ENCODE data around the gene DYNC1H1.
"Not testable (repeated sequence)": the region's sequence is repeated elsewhere in the genome, so short reads cannot be mapped to it uniquely, and the experiment has no call there.

The DYNC1H1 gene

GRCh38 chr14:101968186-101968585 lies 3.8 kb downstream of the DYNC1H1 start:
- no peaks in the 10 kb centered on the region for H3K27me3 Mint-ChIP-seq
- peaks cover 65% of the 10 kb centered on the region for H3K4me1 Mint-ChIP-seq
- no peak overlapping the region for H3K27ac Mint-ChIP-seq
- ATAC-seq: no peak
- no peak for DNase-seq
- H3K4me3 Mint-ChIP-seq: no peak overlapping the region
- no peaks in the 10 kb centered on the region for H3K9me3 Mint-ChIP-seq

GRCh38 chr14:101969481-101969880 lies 5.1 kb downstream of the DYNC1H1 start:
- ATAC-seq (no peak), DNase-seq (no peak)
- H3K4me1 Mint-ChIP-seq: peaks cover 63% of the 10 kb centered on the region
- H3K9me3 Mint-ChIP-seq: no peaks in the 10 kb centered on the region
- H3K4me3 Mint-ChIP-seq: no peak overlapping the region
- H3K27me3 Mint-ChIP-seq: no peaks in the 10 kb centered on the region
- H3K27ac Mint-ChIP-seq: peak overlapping the region; percentile 15 to 27

- Mint-ChIP-seq H3K4me3 (no peak overlapping the region), H3K27me3 (no peaks in the 10 kb centered on the region), H3K4me1 (peaks cover 67% of the 10 kb centered on the region), H3K9me3 (no peaks in the 10 kb centered on the region), H3K27ac (no peak overlapping the region)
- ATAC-seq: no peak
- no peak for DNase-seq
Observed at GRCh38 chr14:101970830-101971400, 6.5 kb downstream of the DYNC1H1 start.

GRCh38 chr14:101971458-101971857 lies 7.1 kb downstream of the DYNC1H1 start:
- not testable (repeated sequence) for DNase-seq, ATAC-seq, H3K27ac Mint-ChIP-seq, H3K4me3 Mint-ChIP-seq, H3K27me3 Mint-ChIP-seq, H3K9me3 Mint-ChIP-seq
- peaks cover 65% of the 10 kb centered on the region for H3K4me1 Mint-ChIP-seq

- no peak for DNase-seq
- H3K4me1 Mint-ChIP-seq: peaks cover 57% of the 10 kb centered on the region
- no peak overlapping the region for H3K4me3 Mint-ChIP-seq
Observed at GRCh38 chr14:101972126-101972866, 7.9 kb downstream of the DYNC1H1 start.

GRCh38 chr14:101973356-101973755 lies 9.0 kb downstream of the DYNC1H1 start:
- no peak for ATAC-seq
- Mint-ChIP-seq H3K27me3 (no peaks in the 10 kb centered on the region), H3K4me3 (no peak overlapping the region), H3K9me3 (no peaks in the 10 kb centered on the region), H3K4me1 (peaks cover 46% of the 10 kb centered on the region), H3K27ac (peak overlapping the region in 1 of 2 donors; percentile 46)
- no peak for DNase-seq

More at GRCh38 chr14:101972126-101972866, 7.9 kb downstream of the DYNC1H1 start:
- Mint-ChIP-seq H3K27ac (no peak overlapping the region), H3K9me3 (no peaks in the 10 kb centered on the region), H3K27me3 (no peaks in the 10 kb centered on the region)
- ATAC-seq: no peak

GRCh38 chr14:101975231-101975630 lies 10.9 kb downstream of the DYNC1H1 start:
- H3K4me3 Mint-ChIP-seq: no peak overlapping the region
- no peak for ATAC-seq
- no peak overlapping the region for H3K27ac Mint-ChIP-seq
- peaks cover 36% of the 10 kb centered on the region for H3K4me1 Mint-ChIP-seq
- no peaks in the 10 kb centered on the region for H3K27me3 Mint-ChIP-seq
- no peaks in the 10 kb centered on the region for H3K9me3 Mint-ChIP-seq
- no peak for DNase-seq

GRCh38 chr14:101977311-101978071 lies 13.1 kb downstream of the DYNC1H1 start:
- no peaks in the 10 kb centered on the region for H3K27me3 Mint-ChIP-seq
- no peak overlapping the region for H3K27ac Mint-ChIP-seq

GRCh38 chr14:101979666-101980065 lies 15.3 kb downstream of the DYNC1H1 start:
- Mint-ChIP-seq H3K4me1 (peaks cover 11% of the 10 kb centered on the region), H3K27me3 (no peaks in the 10 kb centered on the region), H3K9me3 (no peaks in the 10 kb centered on the region), H3K4me3 (no peak overlapping the region), H3K27ac (no peak overlapping the region)
- DNase-seq: no peak
- no peak for ATAC-seq

More at GRCh38 chr14:101977311-101978071, 13.1 kb downstream of the DYNC1H1 start:
- DNase-seq: no peak
- no peaks in the 10 kb centered on the region for H3K9me3 Mint-ChIP-seq
- peaks cover 23% of the 10 kb centered on the region for H3K4me1 Mint-ChIP-seq
- H3K4me3 Mint-ChIP-seq: no peak overlapping the region
- ATAC-seq: no peak

GRCh38 chr14:101980251-101980650 lies 15.9 kb downstream of the DYNC1H1 start:
- no peak overlapping the region for H3K4me3 Mint-ChIP-seq
- peak overlapping the region in 1 of 2 donors; percentile 23 for H3K27ac Mint-ChIP-seq

GRCh38 chr14:101980700-101981099 lies 16.3 kb downstream of the DYNC1H1 start:
- ATAC-seq (no peak), DNase-seq (no peak)
- no peaks in the 10 kb centered on the region for H3K9me3 Mint-ChIP-seq
- no peaks in the 10 kb centered on the region for H3K27me3 Mint-ChIP-seq
- no peak overlapping the region for H3K4me3 Mint-ChIP-seq
- peaks cover 4% of the 10 kb centered on the region for H3K4me1 Mint-ChIP-seq
- no peak overlapping the region for H3K27ac Mint-ChIP-seq

More at GRCh38 chr14:101980251-101980650, 15.9 kb downstream of the DYNC1H1 start:
- Mint-ChIP-seq H3K4me1 (peaks cover 5% of the 10 kb centered on the region), H3K9me3 (no peaks in the 10 kb centered on the region), H3K27me3 (no peaks in the 10 kb centered on the region)
- ATAC-seq (no peak), DNase-seq (no peak)

- Mint-ChIP-seq H3K9me3 (no peaks in the 10 kb centered on the region), H3K4me1 (peaks cover 4% of the 10 kb centered on the region), H3K4me3 (no peak overlapping the region), H3K27ac (no peak overlapping the region), H3K27me3 (no peaks in the 10 kb centered on the region)
- ATAC-seq (no peak), DNase-seq (no peak)
Observed at GRCh38 chr14:101982621-101983020, 18.2 kb downstream of the DYNC1H1 start.

GRCh38 chr14:101984831-101985230 lies 20.5 kb downstream of the DYNC1H1 start:
- H3K4me1 Mint-ChIP-seq, H3K27ac Mint-ChIP-seq, H3K27me3 Mint-ChIP-seq, DNase-seq, H3K4me3 Mint-ChIP-seq, ATAC-seq, H3K9me3 Mint-ChIP-seq: not testable (repeated sequence)

- ATAC-seq (no peak), DNase-seq (no peak)
- Mint-ChIP-seq H3K9me3 (no peaks in the 10 kb centered on the region), H3K4me1 (no peaks in the 10 kb centered on the region), H3K4me3 (no peak overlapping the region), H3K27ac (peak overlapping the region in 1 of 2 donors; percentile 38), H3K27me3 (no peaks in the 10 kb centered on the region)
Observed at GRCh38 chr14:101985957-101986356, 21.6 kb downstream of the DYNC1H1 start.

GRCh38 chr14:101986953-101987352 lies 22.6 kb downstream of the DYNC1H1 start:
- Mint-ChIP-seq H3K27ac (peak overlapping the region; percentile 48 to 85), H3K27me3 (no peaks in the 10 kb centered on the region), H3K9me3 (no peaks in the 10 kb centered on the region), H3K4me1 (no peaks in the 10 kb centered on the region), H3K4me3 (no peak overlapping the region)
- ATAC-seq (no peak), DNase-seq (no peak)

GRCh38 chr14:101988377-101988776 lies 24.0 kb downstream of the DYNC1H1 start:
- peak overlapping the region; percentile 59 to 92 for H3K27ac Mint-ChIP-seq
- DNase-seq: no peak

More at GRCh38 chr14:101988377-101988776, 24.0 kb downstream of the DYNC1H1 start:
- no peak for ATAC-seq
- H3K4me1 Mint-ChIP-seq: no peaks in the 10 kb centered on the region
- no peaks in the 10 kb centered on the region for H3K9me3 Mint-ChIP-seq
- no peaks in the 10 kb centered on the region for H3K27me3 Mint-ChIP-seq
- H3K4me3 Mint-ChIP-seq: no peak overlapping the region
